Measurements from ENCODE around the gene SCFD2. TPM values are rescaled to one million over a fixed set of nuclear protein-coding genes. Genes with fewer than 3 reads are reported as not detected.

The SCFD2 gene
- total RNA-seq, 1 donor from 2014 or later, result 13.2 TPM

GRCh38 chr4:53068755-53069330 lies 297.0 kb downstream of the SCFD2 start:
- Histone ChIP-seq H3K36me3 (no peaks in the 10 kb centered on the region), H3K4me1 (no peaks in the 10 kb centered on the region), H3K27ac (no peak overlapping the region), H3K9me3 (no peaks in the 10 kb centered on the region), H3K4me3 (no peak overlapping the region), H3K27me3 (ENCODE audit: low read depth) (no peaks in the 10 kb centered on the region)
- TF ChIP-seq CTCF (IDR thresholded peaks at IDR 0.05), result no peak
- DNase-seq (no peak), ATAC-seq (no peak)
- intact Hi-C loops (cut with DNase I), result no loop called here

- Histone ChIP-seq H3K4me1 (no peaks in the 10 kb centered on the region), H3K36me3 (no peaks in the 10 kb centered on the region), H3K9me3 (no peaks in the 10 kb centered on the region), H3K27me3 (ENCODE audit: low read depth) (no peaks in the 10 kb centered on the region), H3K4me3 (no peak overlapping the region), H3K27ac (no peak overlapping the region)
- DNase-seq (no peak), ATAC-seq (no peak)
- TF ChIP-seq CTCF (IDR thresholded peaks at IDR 0.05), result no peak
- intact Hi-C loops (cut with DNase I), result no loop called here
Observed at GRCh38 chr4:53067125-53067802, 298.6 kb downstream of the SCFD2 start.

DNA sequence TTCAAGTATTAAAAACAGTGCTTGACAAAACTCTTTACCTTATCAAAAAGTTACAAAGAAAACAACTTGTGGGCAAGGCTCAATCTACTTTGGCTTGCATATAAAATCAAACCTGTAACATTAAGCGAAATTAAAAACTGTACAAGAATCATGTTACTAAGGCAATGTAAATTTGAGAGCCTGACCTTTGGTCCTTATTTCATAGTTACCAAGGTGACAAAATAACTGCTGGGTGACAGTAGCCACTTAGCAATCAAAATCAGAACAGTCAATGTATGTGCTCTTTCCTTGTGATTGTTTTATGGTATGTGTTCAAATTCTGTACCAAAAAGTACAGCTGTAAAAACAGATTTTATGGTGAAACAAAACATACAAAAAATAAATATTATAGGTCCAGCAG lies 299.7 kb downstream of the SCFD2 start:
- Histone ChIP-seq H3K4me1 (no peaks in the 10 kb centered on the region), H3K4me3 (no peak overlapping the region), H3K27ac (no peak overlapping the region), H3K9me3 (no peaks in the 10 kb centered on the region), H3K27me3 (ENCODE audit: low read depth) (no peaks in the 10 kb centered on the region), H3K36me3 (no peaks in the 10 kb centered on the region)
- intact Hi-C loops (cut with DNase I), result no loop called here
- no peak for DNase-seq
- TF ChIP-seq CTCF (IDR thresholded peaks at IDR 0.05), result no peak
- ATAC-seq, result no peak

- no peaks in the 10 kb centered on the region for H3K9me3 ChIP-seq
- intact Hi-C loops (cut with DNase I), result no loop called here
- no peak for ATAC-seq
- H3K36me3 ChIP-seq, result no peaks in the 10 kb centered on the region
- no peaks in the 10 kb centered on the region for H3K4me1 ChIP-seq
- H3K27me3 ChIP-seq (ENCODE audit: low read depth), result no peaks in the 10 kb centered on the region
- no peak overlapping the region for H3K4me3 ChIP-seq
- DNase-seq, result no peak
- no peak for TF ChIP-seq CTCF (IDR thresholded peaks at IDR 0.05)
- no peak overlapping the region for H3K27ac ChIP-seq
Observed at GRCh38 chr4:53064609-53065008, 301.3 kb downstream of the SCFD2 start.

DNA sequence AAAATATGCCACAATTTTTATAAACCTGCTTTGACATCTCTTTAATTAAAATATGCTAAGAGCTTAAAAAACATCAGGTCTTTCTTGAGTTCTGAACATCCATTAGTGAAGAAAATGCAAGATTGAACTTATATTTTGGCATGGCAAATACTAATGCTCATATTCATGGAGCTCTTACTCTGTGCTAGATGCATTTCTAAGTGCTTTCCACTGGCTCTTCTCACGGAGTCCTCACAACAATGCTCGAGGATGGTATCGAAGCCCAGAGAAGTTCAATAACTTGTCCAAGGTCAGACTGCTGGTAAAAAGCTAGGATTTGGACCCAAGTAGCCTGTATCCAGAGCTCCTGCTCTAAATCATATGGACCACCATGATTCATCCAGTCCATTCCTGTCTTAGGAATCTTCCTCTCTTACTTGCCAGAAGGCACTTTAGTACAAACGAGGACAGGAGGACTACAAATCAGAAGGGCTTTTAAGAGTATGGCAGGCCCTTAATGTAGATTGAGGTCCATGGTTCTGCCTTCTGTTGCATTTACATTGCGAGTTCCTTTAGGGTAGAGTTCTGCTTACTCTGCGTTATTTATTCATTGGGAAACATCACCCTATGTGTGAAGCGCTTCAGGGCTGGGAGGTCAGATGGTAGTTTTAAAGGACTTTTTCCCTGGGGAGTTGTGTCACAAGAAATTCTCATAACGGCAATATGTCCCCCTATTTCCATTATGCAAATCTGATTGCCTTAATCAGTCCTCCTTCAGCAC lies 304.6 kb downstream of the SCFD2 start:
- no peaks in the 10 kb centered on the region for H3K4me1 ChIP-seq
- ATAC-seq (no peak), DNase-seq (no peak)
- H3K4me3 ChIP-seq, result no peak overlapping the region
- H3K27me3 ChIP-seq (ENCODE audit: low read depth), result no peaks in the 10 kb centered on the region
- no peak overlapping the region for H3K27ac ChIP-seq
- H3K36me3 ChIP-seq, result no peaks in the 10 kb centered on the region
- no peak for TF ChIP-seq CTCF (IDR thresholded peaks at IDR 0.05)
- intact Hi-C loops (cut with DNase I), result no loop called here
- H3K9me3 ChIP-seq, result no peaks in the 10 kb centered on the region

Measured in lower lobe of right lung (tissue), 2 donors.